GM19035 (cell line): ENCODE data around the gene TMEM150B.
A peak's percentile ranks its signal among the peaks of the same experiment; 100 is the strongest.

Source experiments
- ATAC-seq: cut with Tn5 transposase; IDR thresholded peaks from one replicate; pipeline ENCODE4 v1.9.1; 2021; ENCODE audit not compliant: unreplicated experiment

The TMEM150B gene

GRCh38 chr19:55279770-55280643 is 45.1 kb downstream of the TMEM150B start, which contains the start of gene HSPBP1:
HSPBP1 (minus strand) TSS chr19:55280110; CDS start chr19:55279608, 502 bp downstream.
- ATAC-seq, result peak; percentile 72

DNA sequence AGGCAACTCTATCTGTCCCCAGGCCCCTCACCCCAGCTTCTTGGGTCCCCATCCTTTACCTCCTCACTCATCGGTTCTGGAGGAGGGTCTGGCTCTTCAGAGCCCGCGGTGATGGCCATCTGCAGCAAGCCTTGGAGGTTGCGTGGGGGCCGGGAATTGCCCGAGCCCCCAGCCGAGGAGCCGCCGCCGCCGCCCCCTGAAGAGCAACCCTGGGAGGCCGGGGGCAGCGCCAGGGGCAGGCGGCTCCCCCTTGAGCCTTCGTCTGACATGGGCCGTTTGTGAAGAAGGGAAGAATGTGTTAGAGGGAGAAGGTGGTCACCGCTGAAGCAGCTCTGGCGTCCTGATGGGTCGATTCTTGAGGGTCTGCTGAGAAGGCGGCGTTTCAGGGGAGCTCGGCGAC is 45.8 kb downstream of the TMEM150B start:
- ATAC-seq, result no peak

DNA sequence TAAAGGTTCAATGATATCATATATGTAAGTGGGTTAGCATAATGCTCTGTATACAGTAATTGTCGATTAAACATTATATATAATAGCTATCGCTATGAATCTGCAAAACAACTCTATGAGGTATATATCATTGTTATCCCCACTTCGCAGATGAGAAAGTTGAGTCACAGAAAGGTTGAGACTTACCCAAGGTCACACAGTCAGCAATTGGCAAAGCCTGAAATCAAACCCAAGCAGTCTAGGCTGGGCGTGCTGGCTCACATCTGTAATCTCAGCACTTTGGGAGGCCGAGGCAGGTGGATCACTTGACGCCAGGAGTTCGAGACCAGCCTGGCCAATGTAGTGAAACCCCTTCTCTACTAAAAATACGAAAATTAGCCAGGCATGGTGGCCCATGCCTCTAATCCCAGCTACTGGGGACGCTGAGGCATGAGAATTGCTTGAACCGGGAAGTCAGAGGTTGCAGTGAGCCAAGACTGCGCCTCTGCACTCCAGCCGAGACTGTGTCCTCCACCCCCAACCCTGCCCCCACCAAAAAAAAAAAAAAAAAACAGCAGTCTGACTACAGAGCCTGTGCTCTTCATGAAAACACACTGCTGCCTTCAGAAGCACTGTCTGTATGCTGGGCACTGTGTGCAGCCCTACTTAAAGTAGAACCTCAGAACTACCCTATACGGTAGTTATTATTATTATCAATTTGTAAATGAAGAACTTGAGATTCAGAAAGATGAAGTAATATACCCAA is 46.6 kb downstream of the TMEM150B start:
- no peak for ATAC-seq

- ATAC-seq, result no peak
Observed at GRCh38 chr19:55277494-55277893, 47.6 kb downstream of the TMEM150B start.

DNA sequence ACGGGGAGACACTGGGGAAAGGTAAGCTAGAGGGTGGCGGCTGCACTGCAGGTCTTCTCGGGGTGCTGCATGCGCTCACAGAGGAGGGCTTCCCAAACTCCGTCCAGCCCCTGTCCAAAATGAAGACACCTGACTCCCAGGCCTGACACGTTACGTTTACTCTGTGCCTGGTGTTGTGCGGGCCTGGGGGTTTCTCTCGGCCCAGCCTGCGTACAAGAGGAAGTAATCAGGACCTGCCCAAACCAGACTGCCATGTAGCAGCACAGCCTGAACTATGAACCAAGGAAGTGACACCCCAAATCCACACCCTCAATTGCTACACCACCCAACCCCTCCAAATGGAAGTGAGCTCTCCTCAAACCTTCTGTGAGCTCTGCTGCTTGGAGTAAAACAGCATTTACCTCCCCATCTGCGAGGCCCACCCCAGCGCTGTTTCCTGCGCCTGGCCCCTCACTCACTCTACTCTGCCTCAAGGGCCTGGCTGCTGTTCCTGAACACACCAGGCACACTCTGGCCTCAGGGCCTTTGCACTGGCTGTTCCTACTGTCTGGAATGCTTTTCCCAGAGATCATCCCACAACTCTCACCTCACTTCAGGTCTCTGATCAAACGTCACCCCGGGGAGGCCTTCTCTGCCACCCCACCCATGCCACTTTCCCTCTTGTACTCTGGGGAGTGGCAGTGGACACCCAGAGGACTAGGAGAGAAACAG is 48.3 kb downstream of the TMEM150B start:
- no peak for ATAC-seq

DNA sequence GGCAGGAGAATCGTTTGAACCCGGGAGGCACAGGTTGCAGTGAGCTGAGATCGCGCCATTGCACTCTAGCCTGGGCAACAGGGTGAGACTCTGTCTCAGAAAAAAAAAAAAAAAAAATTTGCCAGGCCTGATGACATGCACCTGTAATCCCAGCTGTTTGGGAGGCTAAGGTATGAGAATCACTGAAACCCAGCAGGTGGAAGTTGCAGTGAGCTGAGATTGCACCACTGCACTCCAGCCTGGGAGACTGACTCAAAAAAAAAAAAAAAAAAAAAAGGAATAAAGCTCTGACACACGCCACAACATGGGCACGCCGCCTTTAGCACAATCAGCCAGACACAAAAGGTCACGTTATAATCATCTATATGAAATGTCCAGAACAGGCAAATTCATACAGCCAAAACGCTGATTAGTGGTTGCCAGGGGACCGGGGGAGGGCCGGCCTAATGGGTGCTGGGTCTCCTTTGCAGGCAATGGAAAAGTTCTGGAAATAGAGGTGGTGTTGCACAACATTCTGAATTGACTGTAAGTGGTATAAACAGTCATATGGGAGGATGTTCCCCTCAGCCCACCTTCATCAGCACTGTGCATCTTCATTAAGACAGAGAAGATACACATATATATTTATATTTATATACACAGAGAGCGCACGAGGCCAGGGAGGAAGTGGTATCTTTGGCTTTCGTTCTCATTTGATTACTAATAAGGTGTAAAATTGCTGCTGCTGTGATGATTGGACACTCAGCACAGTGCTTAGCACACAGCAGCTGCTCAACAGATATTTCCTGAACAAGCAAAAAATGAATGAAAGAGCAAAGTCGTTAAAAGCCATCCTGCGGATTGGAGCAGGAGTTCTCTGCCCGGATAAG is 49.1 kb downstream of the TMEM150B start:
- peak; percentile 53 for ATAC-seq

DNA sequence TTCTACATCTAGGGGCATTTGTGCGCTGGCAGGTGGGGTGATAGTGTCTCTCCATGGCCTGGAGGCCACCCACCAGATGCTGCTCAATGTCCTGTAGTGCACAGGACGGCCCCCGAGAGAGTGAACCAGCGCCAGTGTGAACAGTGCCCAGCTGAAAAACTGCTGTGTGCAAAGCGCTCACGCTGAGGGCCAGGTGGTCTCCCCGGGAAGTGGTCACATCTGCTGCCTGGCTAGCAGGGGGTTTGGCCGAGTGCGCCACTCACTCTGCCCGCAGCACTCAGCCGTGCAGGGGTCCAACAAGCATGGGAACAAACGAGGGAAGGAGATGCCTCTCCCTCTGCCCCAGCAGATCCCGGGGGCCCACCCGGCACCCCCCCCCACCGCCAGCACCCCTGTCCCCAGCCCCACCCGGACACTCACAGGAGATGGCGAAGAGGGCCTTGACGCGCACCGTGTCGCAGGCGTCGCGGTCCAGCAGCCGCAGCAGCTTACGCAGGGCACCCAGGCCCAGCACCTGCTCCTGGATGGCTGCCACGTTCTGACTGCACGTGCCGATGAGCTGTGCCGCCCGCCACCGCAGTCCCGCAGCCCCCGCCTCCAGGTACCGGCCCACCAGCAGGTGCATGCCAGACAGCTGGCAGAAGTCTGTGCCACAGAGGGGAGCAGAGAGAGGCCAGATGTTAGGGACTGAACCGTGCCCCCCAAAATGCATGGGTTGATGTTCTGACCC is 51.0 kb downstream of the TMEM150B start:
- ATAC-seq, result no peak

DNA sequence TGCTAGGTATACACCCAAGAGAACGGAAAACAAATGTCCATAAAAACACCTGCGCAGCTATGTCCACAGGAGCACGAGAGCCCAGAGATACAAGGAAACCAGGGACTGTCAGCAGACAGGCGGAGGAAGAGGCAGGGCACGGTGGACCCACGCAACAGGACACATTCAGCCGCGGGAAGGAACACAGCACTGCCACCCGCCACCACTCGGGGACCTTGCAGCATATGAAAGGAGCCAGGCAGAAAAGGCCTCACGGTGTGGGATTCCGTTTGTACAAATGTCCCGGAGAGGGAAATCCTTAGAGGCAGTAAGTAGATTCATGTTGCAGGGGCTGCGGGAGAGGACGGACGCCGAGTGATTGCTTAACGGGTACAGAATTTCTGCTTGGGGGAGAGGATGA is 53.0 kb downstream of the TMEM150B start:
- ATAC-seq, result no peak

GRCh38 chr19:55270172-55270942 is 54.8 kb downstream of the TMEM150B start:
- no peak for ATAC-seq

- no peak for ATAC-seq
Observed at GRCh38 chr19:55269299-55269698, 55.8 kb downstream of the TMEM150B start.

GRCh38 chr19:55266840-55267239 is 58.3 kb downstream of the TMEM150B start:
- ATAC-seq, result no peak

- no peak for ATAC-seq
Observed at GRCh38 chr19:55266404-55266803, 58.7 kb downstream of the TMEM150B start.

- ATAC-seq, result no peak
Observed at GRCh38 chr19:55265723-55266386, 59.3 kb downstream of the TMEM150B start.

GRCh38 chr19:55265173-55265572 is 60.0 kb downstream of the TMEM150B start:
- no peak for ATAC-seq

GRCh38 chr19:55264531-55264930 is 60.6 kb downstream of the TMEM150B start:
- no peak for ATAC-seq
